8988T (cell line): ENCODE measurements around the gene BTN2A1.
"Not testable (repeated sequence)": the region's sequence is repeated elsewhere in the genome, so short reads cannot be mapped to it uniquely, and the experiment has no call there.

ENCODE experiments used
- DNase-seq: peaks from one replicate; pipeline ENCODE4 v3.0.0; 2011

BTN2A1 gene

DNA sequence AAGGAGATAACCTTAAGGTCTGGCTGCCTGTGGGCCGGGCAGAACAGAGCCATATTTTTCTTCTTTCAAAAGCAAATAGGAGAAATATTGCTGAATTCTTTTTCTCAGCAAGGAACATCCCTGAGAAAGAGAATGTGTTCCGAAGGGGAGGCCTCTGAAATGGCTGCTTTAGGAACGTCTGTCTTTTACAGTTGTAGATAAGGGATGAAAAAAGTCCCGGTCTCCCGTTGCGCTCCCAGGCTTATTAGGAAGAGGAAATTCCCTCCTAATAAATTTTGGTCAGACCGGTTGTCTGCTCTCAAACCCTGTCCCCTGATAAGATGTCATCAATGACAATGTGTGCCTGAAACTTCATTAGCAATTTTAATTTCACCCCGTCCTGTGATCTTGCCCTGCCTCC, 24.1 kb upstream of the BTN2A1 start:
- DNase-seq = not testable (repeated sequence)

DNA sequence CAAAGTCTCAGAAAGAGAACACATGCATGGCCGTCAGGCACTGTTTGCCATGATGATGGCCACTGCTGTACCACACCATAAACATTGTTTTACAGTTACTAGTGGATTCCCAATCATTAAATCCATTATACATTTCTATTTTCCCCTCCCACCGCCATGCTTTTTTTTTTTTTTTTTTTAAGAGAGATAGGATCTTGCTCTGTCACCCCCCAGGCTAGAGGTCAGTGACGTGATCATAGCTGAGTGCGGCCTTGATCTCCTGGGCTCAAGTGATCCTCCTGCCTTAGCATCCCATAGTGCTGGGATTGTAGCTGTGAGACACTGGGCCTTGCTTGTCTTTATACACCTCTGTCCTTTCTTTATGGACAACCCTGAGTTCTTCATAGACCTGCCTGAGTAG, 21.7 kb upstream of the BTN2A1 start:
- DNase-seq = no peak

DNA sequence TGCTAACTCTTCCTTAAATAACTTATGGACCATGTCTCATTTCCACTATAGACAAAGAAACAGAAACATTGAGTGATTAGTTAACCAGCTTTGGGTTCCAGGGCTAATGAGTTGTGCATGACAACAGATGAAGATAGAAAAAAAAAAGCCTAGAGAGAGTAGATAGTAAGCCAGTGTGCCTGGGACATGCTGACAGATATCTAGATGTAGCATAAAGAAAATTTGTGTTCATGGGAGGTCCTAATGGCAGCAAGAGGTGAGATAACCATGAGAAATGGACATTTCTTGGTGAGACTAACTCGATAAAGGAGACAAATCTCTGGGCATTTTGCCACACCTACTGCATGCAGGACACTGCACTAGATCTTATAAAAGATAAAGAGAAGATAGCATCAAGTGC, 20.2 kb upstream of the BTN2A1 start:
- DNase-seq = no peak

DNA sequence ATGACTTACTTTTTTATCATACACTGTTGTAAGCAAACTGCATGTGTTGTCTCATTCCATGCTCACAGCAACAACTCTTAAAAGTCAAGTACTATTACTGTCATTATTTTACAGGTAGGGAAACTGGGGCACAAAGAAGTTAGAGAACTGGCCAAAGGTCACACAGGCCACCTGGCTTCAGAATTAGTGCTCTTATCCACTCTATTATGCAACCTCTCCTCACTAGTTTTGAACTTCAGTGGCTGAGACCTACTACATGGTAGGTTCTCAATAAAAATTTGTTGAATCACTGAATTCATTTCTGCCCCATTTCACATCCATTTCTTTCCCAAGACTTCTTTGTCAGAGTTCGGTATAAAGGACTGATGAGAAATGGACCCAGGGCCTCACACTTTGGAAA, 19.8 kb upstream of the BTN2A1 start:
- no peak for DNase-seq

DNA sequence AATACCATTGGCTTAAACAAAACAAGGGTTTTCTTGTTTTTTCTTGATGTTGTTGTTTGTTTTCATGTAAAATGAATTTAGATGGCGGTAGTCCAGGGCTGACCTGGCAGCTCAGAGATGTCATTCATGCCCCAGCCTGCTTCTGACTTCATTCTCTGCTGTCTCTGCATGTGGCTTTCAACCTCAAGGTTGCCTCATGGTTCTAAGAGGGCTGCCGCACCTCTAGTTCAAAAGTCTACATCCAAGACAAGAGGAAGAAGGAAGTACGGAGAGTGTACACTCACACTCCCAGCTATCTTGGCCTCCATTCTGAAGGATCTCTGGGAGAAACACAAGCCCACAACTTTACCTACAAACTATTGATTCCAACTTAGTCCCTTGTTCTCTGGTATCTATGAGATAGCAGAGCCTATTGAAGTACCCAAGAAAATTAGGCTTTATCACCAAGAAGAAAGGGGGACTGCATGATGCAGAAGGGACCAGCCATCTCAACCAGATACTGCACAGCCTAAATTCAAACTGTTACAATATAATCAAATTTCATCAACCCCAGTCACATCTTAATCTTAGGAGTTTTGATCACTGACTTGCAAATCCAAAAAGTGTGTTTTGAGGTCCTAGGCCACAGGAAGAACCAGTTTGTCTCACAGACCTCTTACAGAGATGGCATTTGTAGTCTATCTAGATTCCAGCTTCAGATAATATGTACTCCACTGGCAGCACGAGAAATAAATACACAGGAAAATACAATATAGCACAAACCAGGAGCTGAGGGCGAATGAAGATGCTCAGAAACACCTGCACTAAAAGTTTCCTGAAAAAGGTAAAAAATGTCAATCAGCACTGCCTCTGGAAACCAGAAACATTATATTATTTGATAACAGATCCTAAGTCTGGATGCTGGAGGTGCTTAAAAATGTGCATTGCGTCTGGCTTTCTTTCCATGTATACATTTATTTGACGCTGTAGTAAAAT, 18.3 kb upstream of the BTN2A1 start:
- DNase-seq = no peak

DNA sequence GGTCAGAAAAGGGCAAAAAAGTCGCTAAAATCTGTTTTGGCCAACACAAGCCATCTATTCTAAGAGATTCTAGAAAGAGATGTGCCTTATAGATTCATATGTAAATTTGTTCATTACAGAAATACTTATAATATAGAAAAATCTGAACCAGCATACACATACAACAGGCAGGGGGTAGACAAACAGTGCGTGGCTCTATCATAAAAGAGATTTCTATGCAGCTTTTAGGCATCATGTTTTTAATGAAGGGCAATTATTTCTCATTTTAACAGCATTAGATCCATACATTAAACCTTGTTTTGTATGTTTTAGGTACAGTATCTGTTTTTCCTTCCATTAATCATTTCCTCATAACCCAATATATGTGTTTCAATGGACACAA, 16.8 kb upstream of the BTN2A1 start:
- DNase-seq = no peak

DNA sequence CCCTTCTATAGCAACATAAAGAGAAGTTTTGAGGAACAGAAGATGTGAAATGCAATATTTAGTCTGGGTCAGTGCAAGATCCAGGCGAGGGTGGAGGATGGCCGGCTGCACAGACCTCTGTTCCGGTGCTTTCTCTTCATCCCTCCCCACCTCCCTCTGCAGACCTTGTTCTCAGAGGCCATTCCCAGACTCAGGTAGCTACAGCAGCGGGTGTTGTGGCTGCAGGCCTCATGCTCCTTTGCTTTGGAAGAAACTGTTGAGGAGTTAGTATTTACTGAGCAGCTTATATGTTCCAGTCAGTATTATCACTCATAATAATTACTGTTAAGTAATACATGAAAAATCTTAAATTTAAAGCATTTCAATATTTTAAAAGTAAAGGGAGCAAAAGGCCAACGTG, 15.8 kb upstream of the BTN2A1 start:
- DNase-seq = no peak

DNA sequence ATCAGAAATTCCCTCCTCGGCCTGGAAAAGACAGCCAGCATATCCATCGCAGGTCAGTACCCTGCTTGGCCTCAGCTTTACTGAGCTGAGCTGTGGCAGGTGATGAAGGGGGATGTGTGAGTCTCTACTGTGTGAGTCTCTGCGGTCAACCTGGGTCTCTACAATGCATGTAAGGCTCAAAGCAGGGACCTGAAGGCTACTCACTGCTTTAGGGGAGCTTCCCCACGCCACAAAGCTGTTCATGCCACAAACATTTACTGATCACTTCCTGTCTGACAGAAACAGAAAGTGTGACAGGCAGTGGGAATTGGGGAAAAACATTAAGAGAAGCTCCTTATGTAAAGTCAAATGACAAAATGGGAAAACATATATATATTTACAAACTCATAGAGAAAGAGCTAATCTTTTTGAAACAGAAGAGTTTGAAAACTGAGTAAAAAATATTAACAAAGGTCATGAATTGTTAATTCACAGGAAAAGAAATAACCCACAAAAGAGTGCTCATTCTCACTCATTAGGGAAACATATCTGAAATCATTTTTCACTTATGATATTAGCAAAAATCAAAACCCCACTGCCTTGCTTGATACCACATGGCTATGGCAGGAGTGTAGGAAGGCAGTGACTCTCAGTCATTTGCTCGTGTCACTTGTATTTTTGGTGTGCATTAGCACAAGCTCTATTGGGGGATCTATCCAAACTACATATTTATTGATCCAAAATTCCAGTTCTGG, 11.7 kb upstream of the BTN2A1 start:
- DNase-seq = no peak

DNA sequence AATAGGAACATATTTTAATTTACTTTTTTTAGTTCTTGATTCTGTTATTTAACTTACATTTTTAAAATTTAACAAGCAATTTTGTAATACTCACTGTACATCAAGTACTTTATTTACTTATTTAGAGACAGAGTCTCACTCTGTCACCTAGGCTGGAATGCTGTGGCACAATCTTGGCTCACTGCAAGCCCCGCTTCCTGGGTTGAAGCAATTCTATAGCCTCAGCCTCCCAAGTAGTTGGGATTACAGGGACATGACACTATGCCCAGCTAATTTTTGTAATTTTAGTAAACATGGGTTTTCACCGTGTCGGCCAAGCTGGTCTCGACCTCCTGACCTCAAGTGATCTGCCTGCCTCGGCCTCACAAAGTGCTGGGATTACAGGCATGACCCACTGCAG, 10.5 kb upstream of the BTN2A1 start:
- DNase-seq = no peak

DNA sequence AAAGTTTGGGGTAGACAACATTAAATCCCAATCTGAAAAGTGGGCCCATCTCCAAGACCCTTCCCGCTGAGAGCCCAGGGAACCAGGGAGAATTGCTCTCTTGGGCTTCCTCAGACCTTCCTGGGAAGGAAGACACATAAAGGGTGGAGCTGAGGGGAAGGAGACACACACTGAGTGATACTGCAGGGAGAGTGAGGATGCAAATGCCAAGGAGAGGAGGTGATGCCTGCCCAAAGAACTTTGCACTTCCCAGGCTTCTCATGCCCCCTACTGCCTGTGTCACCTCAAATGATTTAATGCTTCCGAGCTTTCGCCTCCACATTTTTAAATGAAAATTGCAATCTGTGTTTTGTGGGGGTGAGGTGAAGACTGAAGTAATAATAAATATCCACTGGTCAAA, 7.5 kb upstream of the BTN2A1 start:
- DNase-seq = no peak

DNA sequence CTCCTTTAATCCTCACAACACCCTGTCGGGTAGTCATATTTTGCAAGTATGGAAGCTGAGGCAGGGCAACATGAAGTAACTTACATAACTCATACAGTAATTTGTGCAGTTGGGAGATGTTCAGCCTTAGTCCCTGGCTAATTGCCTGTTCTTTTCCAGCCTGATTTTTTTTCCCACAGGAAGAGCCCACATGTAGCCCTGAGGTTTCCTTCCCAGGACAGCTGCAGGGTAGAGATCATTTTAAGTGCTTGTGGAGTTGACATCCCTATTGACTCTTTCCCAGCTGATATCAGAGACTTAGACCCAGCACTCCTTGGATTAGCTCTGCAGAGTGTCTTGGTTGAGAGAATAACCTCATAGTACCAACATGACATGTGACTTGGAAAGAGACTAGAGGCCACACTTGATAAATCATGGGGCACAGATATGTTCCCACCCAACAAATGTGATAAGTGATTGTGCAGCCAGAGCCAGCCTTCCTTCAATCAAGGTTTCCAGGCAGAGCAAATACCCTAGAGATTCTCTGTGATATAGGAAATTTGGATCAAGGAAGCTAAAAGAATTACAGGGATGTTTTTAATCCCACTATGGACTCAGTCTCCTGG, 5.0 kb upstream of the BTN2A1 start:
- no peak for DNase-seq

DNA sequence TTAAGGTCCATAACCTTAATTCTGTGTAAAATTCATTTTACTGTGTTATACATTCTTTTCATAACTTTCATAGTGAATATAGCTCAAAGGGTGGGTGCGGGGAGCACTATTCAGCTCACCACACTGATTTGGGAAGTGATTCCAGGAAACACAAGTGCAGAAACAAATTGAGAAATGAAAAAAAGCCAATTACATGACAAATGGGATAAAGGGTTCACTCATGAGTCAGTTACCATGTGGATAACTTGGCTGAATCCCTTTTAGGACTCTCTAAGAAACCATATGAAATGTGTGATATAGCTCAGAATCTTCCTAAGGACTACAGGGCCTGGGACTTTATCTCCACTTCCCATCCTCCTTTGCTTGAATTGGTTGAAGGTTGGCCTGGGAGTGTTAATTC, 3.1 kb upstream of the BTN2A1 start:
- DNase-seq = no peak

DNA sequence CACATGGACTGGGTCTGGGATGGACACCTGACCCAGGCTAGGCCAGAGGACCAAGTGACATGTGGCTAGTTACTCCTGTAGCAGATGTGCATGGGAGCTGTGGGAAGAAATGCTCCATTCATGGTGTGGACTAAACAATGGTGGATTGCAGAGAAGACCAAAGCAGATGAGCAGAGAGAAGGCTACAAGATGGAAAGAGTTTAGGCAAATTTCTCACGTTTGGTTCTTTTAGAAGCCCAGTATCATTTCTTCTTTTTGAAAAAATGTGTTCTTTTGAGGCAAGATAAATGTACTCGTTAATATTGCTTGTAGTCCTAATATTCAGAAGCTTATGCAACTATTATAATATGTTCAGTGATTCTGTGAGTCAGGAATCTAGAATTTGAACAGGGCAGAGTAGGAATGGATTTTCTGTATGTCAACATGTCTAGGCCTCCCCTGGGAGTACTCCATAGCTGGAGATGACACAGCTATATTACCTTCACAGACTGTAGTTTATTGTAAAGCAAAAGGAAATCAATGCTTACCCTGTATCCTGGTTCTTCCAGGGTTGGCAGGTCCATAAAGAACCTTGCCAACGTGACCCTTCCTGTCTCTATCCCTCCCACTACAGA, 2.3 kb upstream of the BTN2A1 start:
- DNase-seq = no peak

DNA sequence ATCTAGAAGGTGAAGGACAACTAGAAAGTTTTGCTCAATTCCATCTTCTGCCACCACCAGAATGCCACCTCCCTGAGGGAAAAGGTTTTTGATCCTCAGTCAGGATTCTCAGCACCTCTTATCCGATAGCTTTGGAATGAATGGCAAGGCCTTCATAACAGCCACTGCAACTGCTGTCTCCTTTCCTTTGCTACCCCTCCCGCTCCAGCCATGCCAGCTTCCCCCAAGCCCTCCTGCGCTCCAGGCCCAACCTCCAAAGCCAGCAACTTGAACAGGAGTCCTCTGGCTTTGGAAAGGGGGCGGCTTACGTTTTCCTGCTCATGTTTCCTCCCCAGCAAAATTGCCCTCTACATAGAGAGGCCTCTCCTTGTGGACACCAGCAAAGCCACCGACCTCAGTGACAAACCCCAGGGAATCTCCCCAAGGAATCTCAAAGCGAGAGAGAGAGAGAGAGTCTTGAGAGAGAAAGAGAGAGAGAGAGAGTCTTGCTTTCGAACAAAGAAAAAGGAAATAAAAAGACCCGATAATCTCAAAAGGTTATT, 420 bp upstream of the BTN2A1 start:
- no peak for DNase-seq

DNA sequence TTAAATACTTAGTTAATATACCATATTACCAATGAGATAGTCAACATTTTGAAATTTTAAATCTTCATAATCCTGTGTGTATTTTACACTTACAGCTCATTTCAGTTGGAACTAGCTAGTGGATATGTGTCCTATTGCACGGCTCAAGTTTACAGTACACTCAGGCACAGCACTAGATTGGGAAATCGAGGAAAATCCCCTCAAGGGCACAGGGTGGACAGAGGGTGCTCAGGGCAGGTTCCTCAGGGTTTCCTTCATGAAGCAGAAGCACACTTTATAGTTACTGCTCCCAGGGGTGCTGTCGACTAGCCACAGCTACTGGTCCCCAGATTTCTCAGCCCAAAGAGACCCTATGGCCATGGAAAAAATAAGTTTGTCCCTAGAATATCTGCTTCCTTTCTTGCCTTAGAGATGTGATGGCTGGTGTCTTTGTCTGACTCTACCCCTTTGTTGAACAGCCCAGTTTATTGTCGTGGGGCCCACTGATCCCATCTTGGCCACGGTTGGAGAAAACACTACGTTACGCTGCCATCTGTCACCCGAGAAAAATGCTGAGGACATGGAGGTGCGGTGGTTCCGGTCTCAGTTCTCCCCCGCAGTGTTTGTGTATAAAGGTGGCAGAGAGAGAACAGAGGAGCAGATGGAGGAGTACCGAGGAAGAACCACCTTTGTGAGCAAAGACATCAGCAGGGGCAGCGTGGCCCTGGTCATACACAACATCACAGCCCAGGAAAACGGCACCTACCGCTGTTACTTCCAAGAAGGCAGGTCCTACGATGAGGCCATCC, 1.5 kb downstream of the BTN2A1 start:
- no peak for DNase-seq

DNA sequence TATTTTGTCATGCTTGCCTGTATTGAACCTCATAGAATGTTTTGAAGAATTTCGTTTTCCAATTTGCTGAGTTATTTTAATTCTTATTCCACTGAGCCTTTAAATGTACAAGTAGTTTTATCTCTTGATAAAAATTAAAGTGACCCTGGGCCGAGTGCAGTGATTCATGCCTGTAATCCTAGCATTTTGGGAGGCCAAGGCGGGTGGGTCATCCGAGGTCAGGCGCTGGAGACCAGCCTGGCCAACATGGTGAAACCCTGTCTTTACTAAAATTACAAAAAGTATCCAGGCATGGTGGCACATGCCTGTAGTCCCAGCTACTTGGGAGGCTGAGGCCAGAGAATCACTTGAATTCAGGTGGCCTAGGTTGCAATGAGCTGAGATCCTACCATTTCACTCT, 3.6 kb downstream of the BTN2A1 start:
- not testable (repeated sequence) for DNase-seq

DNA sequence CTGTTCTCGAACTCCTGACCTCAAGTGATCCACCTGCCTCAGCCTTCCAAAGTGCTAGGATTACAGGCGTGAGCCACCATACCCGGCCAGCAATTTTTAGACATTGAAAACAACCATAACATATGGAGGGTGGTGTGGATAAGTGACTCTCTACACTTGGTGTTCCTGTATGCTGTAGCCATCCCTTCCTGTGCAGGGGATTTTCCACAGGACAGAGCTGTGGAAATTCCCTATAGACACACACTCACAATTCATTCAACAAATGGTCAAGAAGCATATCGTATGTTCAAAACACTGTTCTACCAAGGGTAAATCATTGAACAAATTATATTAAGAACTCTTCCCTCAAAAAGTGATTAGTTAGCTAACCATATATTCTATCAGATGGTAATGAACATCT, 6.3 kb downstream of the BTN2A1 start:
- DNase-seq = no peak

DNA sequence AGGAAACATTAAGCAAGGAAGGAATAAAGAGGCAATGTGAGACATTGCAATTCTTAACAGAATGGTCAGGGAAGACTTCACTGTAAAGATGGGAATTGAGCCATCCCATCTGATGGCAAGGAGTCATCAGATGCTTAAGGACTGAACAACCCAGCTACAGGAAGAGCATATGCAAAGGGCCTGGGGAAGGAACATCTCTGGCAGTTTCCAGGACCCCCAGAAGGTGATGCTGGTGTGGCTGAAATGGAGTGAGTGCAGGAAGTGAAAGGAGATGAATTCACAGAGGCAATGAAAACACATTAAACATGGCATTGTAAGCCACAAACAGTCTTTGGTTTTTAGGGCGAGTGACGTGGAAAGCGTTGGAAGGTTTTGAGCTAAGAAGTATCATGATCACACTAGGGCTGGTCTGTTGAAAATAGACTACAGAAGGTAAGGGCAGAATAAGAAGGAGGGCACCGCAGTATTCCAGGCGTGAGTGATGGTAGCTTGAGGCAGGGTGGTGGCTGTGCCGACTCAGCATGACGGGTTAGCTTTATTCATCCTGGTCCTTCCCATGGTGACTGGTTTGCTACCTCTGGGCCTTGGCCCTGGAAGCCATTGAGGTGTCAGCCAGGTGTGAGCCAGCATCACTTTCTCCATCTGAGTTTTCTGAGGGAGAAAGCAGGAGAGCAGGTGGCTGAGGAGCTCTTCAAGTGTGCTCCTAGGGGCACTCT, 6.8 kb downstream of the BTN2A1 start:
- no peak for DNase-seq

DNA sequence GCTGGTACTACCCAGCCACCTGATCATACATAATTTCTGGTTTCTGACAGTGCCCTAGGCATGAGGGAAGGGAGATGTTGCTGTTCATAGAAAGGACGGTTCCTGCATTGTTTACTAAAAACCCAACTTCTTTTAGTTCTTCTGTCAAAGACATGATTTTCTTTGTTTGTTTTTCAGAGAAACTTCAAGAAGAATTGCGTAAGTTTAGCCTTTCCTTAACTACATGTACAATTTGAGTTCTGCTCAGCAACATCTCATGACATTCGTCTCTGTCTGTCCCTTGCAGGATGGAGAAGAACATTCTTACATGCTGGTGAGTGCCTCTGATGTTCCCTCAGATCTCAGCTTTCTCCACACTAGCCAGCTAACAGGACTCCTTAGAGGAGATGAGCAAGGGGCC, 8.0 kb downstream of the BTN2A1 start:
- DNase-seq = no peak

DNA sequence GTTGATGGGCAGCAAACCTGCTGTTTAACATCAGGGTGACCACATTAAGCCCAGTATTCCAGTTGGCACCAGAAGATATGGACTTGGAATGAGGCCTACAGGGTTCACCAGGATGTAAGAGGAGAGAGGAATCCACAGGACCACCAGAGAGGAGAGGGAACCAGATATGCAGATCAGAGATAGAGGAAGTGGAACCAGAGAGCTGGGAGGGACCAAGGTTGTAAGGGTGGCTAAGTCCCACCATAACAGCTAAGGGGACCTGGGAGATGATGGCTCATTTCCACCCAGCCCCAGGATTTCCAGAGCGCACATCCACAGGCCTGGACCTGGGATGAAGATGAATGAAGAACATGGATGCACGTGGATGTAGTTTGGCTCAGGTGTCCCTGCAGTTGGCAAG, 11.1 kb downstream of the BTN2A1 start:
- no peak for DNase-seq

DNA sequence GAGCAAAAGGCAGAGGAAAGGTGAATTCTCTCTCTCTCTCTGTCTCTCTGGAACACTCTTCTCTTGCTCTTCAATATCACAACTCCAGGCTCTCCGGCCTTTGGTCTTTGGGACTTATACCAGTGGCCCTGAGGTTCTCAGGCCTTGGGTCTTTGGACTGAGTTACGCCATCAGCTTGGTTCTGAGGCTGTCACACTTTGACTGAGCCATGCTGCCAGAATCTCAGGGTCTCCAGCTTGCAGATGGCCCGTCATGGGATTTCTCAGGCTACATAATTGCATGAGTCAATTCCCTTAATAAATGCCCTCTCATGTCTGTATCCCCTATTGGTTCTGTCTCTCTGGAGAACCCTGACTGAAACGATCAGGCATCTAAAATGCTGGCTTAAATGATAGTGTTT, 12.9 kb downstream of the BTN2A1 start:
- no peak for DNase-seq

DNA sequence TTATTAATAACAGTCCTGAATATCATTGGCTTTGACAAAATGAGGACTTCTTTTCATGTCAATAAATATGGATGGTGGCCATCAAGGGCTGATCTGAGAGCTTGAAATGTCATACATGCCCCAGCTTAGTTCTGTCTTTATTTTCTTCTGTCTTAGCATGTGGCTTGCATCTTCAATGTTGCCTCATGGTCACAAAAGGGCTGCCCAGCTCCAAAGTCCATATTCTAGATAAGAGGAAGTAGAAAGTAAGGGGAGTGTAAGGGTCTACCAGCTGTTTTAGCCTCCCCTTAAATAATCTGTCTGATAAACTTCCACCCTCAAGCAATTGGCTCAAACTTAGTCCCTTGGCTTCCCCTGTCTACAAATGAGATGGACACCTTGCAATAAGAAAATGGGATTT, 14.2 kb downstream of the BTN2A1 start:
- no peak for DNase-seq
